GM18909 (cell line): ENCODE measurements around the gene PLB1.

Experiments used
- ATAC-seq: cut with Tn5 transposase; IDR thresholded peaks from one replicate; pipeline ENCODE4 v1.9.1; 2021; ENCODE audit warnings: mild to moderate bottlenecking; ENCODE audit not compliant: unreplicated experiment, poor library complexity

Gene PLB1

DNA sequence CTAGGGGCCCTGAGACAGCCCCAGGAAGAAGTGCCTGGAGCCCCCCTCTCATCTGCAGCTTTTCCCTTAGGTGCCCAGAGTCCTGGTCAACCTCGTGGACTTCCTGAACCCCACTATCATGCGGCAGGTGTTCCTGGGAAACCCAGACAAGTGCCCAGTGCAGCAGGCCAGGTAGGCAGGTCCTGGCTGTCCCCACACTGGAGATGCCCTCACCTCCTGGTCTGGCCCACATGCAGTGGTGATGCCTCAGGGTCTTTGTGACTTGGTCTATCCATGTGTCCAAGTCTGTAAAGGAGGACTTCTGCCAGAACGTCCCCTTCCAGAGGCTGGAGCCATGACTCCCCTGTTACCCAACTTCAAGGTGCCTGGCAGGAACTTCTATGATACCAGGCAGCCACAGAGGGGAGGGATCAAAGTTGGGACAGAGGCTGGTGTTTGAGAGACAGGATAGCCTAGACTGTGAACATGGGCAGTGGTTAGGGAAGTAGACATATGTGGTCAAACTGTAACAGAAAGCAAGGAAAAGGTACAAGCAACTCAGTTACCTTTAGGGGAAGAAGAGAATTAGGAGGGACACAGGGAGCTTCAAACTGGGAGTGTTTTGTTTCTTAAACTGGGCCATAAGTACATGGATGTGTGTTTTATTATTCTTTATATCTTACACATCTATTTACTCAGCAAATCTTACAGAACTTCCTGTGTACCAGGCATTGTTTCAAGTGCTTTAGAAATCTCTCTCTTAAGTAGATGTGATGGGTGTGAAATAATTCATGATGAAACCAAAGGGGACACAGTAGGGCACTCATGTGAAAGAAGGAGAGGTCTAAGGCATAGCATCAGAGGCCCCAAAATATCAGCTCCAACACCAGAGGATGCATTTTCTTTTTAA, 107.1 kb downstream of the PLB1 start:
- no peak for ATAC-seq

DNA sequence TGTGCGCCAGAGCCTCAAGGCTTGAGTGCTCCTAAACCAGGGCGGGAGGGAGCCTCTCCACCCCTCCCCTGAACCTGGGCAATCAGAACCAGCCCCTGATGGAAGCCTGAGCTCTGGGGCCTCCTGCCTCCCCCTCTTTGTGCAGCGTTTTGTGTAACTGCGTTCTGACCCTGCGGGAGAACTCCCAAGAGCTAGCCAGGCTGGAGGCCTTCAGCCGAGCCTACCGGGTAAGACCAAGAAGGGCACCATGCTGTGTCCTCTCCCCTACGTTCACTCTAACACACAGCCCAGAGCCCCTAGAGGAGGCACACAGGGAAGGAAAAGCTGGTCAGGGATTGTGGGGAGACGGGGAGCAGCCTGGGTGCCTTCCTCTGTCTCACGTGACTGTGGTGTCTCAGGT, 108.0 kb downstream of the PLB1 start:
- no peak for ATAC-seq

DNA sequence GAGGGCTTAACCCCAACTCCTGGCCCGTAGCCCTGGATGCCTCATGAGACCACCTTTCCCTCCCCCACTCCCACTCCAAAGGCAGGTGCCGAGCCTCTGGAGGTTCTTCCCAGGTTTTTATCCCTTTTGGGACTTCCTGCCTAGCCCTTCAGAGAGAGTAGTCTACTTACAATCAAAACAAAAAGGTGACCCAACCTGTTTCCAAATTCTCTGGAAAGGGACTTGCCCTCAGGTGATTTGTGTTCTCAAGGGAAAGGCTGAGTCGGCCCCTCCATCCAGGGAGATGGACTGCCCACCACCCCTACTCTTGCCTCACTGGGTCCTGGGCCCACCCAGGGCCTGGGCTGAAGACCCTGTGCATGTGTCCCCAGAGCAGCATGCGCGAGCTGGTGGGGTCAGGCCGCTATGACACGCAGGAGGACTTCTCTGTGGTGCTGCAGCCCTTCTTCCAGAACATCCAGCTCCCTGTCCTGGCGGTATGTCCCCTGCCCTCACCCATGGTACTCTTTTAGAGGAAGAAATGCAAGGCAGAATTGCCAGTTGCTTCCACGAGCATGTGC, 108.5 kb downstream of the PLB1 start:
- ATAC-seq: no peak

DNA sequence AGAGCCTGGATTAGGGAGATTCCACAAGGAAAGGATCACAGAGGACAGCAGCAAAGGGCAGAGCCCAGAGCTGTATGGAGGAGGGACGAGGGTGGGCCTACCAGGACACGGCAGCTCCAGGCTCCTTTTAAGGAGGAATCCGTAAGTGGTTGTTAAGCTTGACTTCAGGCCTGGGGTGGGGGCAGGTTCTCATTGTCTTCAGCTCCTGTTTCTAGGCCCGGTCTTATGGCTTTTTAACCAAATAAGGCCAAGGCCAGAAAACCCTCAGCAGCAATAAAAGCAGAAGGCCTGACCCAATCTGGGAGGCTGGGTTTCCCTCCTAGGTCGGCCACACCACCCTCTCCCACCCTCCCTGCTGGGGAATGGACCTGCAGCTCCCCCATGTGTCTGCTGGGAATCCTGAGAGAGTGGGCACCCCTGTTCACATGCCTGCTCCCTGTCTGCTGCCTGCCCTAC, 111.2 kb downstream of the PLB1 start:
- no peak for ATAC-seq

DNA sequence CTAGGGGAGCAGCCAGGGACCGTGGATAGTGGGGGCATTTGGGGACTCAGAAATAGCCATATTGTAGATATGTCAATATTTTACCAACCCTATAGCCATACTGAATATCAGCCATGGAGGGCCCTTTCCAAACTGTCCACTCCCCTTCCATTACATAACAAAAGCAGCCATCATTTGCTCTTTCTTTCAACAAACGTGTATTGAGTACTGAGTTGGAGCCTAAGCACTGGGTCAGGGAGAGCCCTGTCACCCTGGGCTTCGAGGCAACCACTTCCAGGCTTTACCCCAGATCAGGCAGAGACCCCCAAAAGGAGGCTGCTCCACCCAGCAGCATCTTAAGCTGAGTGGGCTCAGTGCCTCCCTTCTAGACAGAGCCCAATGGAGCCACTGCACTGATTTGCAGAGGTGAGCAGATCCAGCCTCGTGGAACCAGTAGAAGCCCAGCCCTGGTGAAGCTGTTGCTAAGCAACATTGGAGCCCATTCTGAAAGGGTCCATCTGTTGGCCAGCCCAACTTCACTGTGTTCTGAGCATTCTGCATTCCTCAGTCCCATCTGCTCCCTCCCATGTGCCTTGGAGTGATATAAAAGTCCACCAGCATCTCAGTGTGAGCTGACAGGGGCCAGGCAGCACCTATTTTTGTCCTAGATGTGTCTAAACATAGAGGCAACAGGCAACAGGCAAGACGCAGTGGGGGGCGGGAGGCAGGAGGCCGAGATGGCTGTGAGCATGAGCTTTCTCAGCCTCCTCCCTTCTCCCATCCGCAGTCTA, 112.1 kb downstream of the PLB1 start:
- ATAC-seq: no peak

DNA sequence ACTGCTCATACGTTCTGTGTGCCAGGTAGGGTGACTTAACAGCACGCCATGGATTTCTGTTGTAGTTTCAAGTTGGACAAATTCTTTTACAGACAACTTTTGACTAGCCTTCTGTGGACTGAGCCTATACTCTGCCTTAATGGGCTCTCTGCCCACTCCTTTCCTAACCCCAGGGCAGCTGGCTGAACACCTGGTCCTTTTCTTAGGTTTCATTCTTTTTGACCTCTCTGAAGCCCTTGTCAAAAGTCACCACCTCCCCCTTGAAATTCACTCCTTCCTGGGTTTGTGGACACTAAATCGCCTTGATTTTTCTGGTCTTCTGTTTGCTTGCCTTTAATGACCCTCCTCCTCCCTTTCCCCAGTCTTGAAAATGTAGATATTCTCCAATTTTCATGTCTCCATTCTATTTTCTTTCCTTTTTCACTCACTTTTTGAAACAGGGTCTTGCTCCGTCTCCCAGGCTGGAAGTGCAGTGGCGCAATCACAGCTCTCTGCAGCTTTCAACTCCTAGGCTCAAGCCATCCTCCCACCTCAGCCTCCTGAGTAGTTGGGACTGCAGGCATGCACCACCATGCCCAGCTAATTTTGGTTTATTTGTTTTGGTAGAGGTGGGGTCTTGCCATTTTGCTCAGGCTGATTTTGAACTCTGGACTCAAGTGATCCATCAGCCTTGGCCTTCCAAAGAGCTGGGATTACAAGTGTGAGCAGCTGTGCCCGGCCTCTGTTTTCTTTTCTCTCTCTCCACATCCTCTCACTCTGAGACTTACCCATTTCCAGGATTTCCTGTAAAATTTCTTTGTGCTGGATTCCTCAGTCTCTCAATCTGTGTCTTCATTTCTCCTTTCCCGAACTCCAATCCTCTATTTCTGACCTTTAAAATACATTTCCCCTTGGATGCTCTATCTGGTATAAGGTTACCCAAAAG, 112.9 kb downstream of the PLB1 start:
- ATAC-seq: no peak

DNA sequence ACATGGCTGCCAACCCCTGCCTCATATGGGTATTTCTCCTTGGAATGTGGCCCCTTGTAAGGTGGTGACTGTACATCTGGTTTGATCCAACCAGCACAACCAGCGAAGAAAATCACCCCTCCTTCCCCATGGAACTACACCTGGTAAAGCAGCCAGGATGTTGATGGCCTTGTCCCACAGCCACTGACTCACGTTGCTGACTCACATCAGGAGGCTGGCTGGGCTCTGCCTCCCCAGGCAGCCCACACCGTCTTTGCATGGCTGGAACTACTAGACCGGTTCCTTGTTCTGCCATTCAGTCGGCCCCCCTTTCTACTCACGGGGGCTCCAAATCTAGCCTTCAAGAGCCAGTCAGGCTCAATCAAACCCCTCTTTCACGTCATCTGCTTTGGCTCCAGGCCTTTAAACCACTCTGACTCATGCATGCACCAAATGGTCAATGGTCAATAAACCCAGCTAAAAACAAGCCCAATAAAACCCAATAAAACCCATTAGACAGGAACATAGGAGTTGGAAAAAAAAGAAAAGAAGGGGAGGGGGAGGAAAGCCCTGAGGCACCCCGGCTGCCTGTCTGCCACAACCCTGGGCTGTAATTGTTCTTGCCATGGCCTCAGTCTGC, 114.8 kb downstream of the PLB1 start:
- no peak for ATAC-seq

DNA sequence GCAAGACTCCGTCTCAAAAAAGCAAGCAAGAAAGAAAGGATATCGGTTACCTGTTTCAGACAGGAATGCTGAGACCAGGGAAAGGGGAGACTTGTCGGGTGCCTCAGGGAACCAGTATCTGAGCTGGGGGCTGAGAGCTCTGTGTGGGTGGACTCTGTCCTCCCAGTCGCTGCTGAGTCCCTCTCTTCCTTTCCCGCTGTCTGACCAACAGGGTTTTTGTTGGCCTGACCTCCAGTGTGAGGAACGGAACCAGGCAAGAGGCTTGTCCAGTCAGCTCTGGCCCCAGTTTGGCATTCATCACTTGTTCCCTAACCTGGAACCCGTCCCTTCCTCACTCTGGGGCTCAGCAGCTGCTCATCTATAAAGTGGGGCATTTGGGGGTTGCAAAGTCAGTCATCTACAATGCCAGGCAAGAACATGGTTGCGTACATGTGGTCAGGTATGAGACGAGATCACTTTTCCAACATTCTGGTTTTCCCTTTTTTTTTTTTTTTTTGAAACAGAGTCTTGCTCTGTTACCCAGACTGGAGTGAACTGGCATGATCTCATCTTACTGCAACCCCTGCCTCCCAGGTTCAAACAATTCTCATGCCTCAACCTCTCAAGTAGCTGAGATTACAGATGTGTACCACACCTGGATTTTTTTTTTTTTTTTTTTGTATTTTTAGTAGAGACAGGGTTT, 116.4 kb downstream of the PLB1 start:
- no peak for ATAC-seq

DNA sequence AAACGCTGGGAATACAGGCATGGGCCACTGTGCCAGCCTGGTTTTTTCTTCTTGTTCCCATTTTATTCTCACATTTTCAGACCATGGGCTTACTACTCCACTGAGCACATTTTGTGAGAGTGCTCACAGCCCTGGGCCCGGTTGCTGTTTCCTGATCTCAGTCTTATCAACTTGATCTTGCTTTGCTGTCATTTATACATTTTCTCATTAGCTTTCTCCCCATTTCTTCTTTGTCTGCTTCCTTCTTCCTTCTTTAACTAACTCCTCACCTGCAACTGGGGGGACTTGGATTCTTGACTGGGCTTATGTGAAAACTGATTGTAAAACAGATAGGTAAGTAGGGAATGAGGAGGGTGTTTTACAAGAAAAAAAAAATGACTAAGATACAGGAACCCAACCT, 117.3 kb downstream of the PLB1 start:
- no peak for ATAC-seq

DNA sequence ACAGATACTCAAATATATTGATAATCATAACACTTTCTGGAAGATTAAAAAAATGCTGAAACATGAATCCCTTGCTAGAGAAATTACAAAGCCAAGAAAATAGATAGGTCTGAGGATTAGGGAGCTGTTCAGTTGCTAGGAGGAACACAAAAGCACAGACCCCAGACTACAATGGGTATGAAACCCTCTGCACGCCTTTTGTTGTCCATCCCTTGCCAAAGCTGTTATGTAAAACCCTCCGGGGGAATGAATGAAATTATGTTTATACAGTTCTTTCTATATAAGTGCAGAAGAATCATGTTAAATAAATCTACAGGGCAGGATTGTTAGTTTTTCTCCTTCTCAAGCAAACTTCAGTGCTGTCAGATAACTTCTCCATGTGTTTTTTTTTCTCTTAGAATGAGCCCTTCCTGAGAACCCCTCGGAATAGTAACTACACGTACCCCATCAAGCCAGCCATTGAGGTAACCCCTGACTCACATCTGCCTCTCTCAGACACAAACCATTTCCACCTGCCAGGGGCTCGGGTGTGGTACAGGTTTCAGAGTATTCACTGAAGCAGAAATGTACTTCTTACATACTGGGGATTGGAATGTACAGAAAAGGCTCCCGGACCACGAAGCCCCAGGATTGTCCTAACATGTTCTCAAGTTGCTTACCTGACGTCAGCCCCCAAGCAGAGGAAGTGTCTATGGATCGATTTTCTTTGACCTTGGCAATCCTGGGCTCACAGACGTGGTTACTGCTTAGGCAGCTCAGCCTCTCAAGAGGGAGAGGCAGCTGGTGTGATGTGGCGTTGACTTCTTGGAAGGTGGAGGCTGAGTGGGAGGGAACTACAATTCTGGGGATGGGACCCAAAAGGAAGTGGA, 118.0 kb downstream of the PLB1 start:
- ATAC-seq: no peak

DNA sequence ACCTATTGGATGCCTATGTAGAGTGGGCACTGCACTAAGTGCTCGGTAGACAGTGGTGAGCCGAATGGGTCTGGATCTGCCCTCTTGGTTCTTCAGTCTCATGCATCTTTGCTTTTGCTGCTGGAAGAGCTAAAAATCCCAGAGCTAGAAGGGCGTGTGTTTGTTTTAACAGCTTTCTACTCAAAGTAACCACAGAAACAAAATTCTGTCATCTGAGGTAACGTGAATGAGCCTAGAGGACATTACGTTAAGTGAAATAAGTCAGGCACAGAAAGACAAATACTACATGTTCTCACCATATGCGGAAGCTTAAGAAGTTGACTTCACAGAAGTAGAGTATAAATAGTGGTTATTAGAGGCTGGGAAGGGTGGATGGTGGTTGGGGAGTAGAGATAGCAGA, 119.8 kb downstream of the PLB1 start:
- no peak for ATAC-seq

DNA sequence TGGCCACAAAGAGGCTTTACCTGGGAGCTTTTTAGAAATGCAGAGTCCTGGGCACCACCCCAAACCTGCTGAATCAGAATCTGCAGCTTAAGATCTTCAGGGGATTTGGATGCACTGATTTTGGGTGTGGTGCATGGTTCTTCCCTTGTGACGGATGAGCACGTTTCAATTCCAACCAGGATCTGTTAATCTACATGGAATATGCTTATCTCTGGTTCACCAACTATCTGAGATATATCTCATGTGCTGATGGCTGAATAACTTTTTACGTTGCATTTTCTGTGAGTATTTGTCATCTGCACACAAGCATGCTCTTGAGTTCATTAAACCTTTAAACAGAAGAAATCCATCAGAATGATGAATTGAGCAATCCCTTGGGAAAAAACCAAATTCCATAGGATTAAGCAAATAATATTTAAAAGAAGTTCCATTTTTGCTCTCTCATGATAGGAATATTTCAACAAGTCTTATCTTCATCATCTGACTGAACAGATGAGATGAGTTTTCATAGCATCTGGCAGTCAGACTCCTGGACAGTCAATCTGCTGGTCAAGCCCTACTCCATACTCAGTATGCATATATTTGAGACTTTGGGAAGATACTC, 120.6 kb downstream of the PLB1 start:
- no peak for ATAC-seq

DNA sequence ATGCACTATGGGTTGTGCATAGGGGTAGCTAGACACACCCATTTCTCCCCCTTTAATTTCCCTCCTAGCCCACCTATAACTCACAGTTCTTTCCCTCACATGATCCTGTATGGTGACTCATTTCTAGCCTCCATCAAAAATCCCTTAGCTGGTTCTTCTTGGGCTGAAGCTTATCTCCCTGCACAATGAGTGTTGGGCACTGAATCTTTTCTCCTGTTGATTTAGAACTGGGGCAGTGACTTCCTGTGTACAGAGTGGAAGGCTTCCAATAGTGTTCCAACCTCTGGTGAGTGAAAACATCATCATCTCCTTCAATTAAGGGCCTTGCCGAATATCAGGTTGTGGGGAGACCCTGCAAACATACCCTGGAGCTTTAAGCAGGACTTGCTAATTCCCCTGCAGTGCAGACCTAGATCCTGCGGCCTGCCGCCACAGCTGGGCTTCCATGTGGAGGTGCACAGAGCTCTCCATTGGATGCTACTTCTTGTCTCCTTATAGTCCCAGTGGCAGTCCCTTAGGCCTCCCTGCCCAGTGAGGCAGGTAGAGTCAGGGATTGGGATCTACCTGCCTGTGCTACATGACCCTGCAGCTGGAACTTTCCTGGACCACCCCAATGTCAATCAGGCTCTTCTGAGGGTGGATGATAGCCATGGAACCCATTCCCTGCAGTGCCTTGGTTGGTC, 121.8 kb downstream of the PLB1 start:
- ATAC-seq: no peak

DNA sequence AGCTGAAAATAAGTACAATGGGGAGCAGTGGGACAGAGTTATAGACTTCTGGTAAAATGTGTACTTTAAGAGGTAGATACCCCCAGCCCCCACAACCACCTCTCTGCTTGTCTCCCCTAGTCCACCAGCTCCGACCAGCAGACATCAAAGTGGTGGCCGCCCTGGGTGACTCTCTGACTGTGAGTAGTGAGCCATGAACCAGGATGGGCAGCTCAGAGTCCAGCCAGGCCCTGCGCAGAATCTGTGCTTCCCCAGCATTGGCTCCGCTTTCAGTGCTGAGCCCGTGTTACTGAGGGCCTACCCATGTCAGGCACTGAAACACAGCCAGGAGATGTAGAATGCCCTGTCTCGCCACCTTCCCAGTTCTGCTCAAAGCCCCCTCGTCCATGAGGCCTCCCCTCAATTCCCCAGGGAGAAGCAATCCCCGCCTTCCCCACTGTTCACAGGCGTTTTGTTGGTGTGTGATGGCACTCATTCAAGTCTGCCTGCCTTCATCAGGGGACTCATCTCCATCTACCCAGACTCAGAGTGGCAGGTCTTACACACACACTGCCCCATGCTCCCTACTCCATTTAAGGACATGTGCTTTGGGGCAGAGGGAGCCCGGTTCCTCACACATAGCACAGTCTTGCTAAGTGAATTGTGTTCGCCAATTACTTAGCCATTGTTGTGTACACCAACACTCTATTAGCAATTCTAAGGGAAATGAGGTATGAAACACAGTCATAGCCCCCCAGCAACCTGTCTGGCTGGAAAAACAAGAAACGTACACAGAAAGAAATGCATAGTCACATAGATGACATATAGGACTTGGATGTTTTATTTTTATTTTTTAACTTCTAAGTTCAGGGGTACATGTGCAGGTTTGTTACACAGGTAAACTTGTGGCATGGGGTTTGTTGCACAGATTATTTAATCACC, 122.6 kb downstream of the PLB1 start:
- no peak for ATAC-seq

DNA sequence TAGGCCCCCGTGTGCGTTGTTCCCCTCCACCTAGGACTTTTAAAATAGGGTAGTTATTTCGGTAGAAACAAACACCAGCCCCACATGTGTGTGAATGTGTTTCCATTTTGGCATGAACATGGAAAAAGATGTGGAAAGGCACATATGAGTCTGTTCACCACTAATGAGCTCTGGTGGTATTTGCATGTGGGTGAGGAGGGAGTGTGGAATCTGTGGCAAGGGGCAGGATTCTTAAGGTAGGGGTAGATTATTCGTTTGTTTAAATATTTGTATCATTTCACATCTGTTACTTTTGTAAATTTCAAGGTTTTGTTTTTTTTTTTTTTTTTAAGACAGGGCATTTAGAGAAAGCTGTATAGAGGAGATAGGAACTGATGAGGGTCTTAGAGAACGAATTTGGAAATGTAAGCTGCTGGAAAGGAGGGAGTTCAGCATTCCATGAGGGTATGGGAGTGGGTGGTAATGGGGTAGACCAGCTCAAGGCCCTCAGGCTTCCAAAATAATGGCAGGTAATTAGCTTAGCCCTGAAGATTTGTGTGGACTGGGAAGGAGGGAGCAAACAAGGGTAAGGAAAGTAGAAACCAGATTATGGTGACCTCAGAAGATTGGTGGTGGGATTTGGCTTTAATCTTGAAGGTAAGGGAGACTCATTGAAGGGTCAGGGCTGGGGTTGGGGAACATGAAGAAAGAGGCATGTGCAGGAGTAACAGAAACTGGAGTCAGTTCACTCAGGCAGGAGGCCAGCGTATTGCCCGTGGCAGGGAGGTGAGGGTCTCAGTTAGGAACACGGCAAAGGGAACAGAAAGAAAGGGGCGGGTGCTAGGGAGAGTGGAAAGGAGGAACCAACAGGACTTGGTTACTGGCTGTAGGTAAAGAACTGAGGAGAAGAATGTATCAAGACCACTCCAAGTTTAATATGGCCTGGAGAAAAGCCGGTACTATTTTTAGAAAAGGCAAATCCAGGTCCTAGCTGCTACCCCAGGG, 123.6 kb downstream of the PLB1 start:
- ATAC-seq: no peak
